Stimulated activated CD4-positive, alpha-beta T cell treated with anti-CD3 and anti-CD28 coated beads, TNF-alpha, amount 100 ng/mL, for 4 hours (primary cell): ENCODE measurements around the gene SLC10A7.
"Not testable (repeated sequence)": the region's sequence is repeated elsewhere in the genome, so short reads cannot be mapped to it uniquely, and the experiment has no call there.

Source experiments
- DNase-seq, 3 experiments: peaks; one replicate each; pipeline ENCODE4 v3.0.0-alpha.2; 2020; ENCODE audit warnings: low read depth in 3 of 3

The SLC10A7 gene

GRCh38 chr4:146359771-146360170 is 162.0 kb downstream of the SLC10A7 start:
- no peak for DNase-seq

- not testable (repeated sequence) for DNase-seq
Observed at GRCh38 chr4:146350114-146350513, 171.6 kb downstream of the SLC10A7 start.

- DNase-seq = no peak
Observed at GRCh38 chr4:146349306-146349705, 172.4 kb downstream of the SLC10A7 start.

GRCh38 chr4:146347822-146348221 is 173.9 kb downstream of the SLC10A7 start:
- DNase-seq = no peak

GRCh38 chr4:146346276-146346675 is 175.5 kb downstream of the SLC10A7 start:
- no peak for DNase-seq

GRCh38 chr4:146343776-146344175 is 178.0 kb downstream of the SLC10A7 start:
- DNase-seq = no peak

GRCh38 chr4:146343199-146343598 is 178.5 kb downstream of the SLC10A7 start:
- DNase-seq = no peak

- DNase-seq = no peak
Observed at GRCh38 chr4:146342600-146343192, 179.0 kb downstream of the SLC10A7 start.

- DNase-seq = no peak
Observed at GRCh38 chr4:146340798-146341197, 180.9 kb downstream of the SLC10A7 start.

GRCh38 chr4:146338512-146338911 is 183.2 kb downstream of the SLC10A7 start:
- no peak for DNase-seq

GRCh38 chr4:146336410-146336807 is 185.3 kb downstream of the SLC10A7 start:
- DNase-seq = no peak

- no peak for DNase-seq
Observed at GRCh38 chr4:146335763-146336409, 185.9 kb downstream of the SLC10A7 start.

- no peak for DNase-seq
Observed at GRCh38 chr4:146334862-146335449, 186.8 kb downstream of the SLC10A7 start.

GRCh38 chr4:146333895-146334262 is 187.9 kb downstream of the SLC10A7 start:
- DNase-seq = no peak

- DNase-seq = no peak
Observed at GRCh38 chr4:146333187-146333894, 188.4 kb downstream of the SLC10A7 start.

- DNase-seq = no peak
Observed at GRCh38 chr4:146330392-146330791, 191.3 kb downstream of the SLC10A7 start.

GRCh38 chr4:146329050-146329716 is 192.6 kb downstream of the SLC10A7 start:
- DNase-seq = no peak

GRCh38 chr4:146327859-146328650 is 193.7 kb downstream of the SLC10A7 start:
- no peak for DNase-seq

GRCh38 chr4:146318894-146319293 is 202.8 kb downstream of the SLC10A7 start:
- no peak for DNase-seq

- DNase-seq = no peak
Observed at GRCh38 chr4:146317783-146318182, 204.0 kb downstream of the SLC10A7 start.

GRCh38 chr4:146315184-146315583 is 206.6 kb downstream of the SLC10A7 start:
- DNase-seq = no peak
